SH-SY5Y (cell line): ENCODE measurements around the gene JMJD7.

ENCODE experiments used
- GATA2 ChIP-seq: IDR thresholded peaks from 2 replicates; pipeline ENCODE4 v1.6.1; 2011; ENCODE audit warnings: mild to moderate bottlenecking, low read depth, low read length
- GATA3 ChIP-seq: IDR thresholded peaks from 2 replicates; pipeline ENCODE4 v1.6.1; 2011; ENCODE audit warnings: low read depth, mild to moderate bottlenecking, low read length, moderate library complexity

DNA sequence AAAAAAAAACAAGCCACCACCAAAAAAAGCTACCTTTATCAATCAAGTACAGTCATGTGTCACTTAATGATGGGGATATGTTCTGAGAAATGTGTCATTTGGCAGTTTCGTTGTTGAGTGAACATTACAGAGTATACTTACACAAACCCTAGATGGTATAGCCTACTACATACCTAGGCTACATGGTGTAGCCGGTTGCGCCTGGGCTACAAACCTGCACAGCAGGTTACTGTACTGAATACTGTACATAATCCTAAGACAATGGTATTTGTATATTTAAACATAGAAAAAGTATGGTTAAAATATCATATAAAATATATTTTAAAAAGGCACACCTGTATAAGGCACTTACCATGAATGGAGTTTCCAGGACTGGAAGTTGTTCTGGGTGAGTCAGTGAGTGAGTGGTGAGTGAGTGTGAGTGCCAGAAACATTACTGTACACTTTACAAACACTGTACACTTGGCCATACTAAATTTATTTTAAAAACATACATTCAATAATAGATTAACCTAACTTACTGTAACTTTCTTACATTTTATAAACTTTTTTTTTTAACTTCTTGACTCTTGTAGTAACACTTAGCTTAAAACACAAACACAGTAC, 25.9 kb upstream of the JMJD7 start:
- TF ChIP-seq GATA2 (no peak), GATA3 (no peak)
